ENCODE measurements around the gene ARSK. TPM values are rescaled to one million over a fixed set of nuclear protein-coding genes. Genes with fewer than 3 reads are reported as not detected.

The ARSK gene
- total RNA-seq, 1 experiment from 2014 or later, result 8.5 TPM

GRCh38 chr5:95508550-95508949 lies 46.4 kb upstream of the ARSK start:
- WGBS (ENCODE audit: extremely low coverage, insufficient read length, low lambda C conversion rate), result no CpG with 5 or more reads among the region's 1 CpG
- Histone ChIP-seq H3K27me3 (ENCODE audit: insufficient read depth, low read length) (no peaks in the 10 kb centered on the region), H3K18ac (ENCODE audit: insufficient read length, low read depth, low read length) (no peak overlapping the region), H2AFZ (ENCODE audit: low read length) (no peak overlapping the region), H2BK15ac (ENCODE audit: low read depth, low read length) (no peak overlapping the region), H3K79me2 (ENCODE audit: insufficient read depth, low read length) (no peaks in the 10 kb centered on the region), H4K8ac (replicated peaks; ENCODE audit: insufficient read length, low read depth, low read length) (no peak overlapping the region), H3K23me2 (ENCODE audit: insufficient read length, low read depth, low read length, poor library complexity, severe bottlenecking) (no peaks in the 10 kb centered on the region), H3K56ac (ENCODE audit: insufficient read length, low read depth, low read length) (no peak overlapping the region), H3K14ac (ENCODE audit: insufficient read depth, low read length) (no peak overlapping the region), H2BK20ac (ENCODE audit: low read depth, low read length, poor library complexity, severe bottlenecking) (no peak overlapping the region), H2AK5ac (ENCODE audit: insufficient read length, low read length) (no peak overlapping the region), H3K9ac (ENCODE audit: extremely low read depth, insufficient read length, low read length) (no peak overlapping the region), H3K4me1 (ENCODE audit: insufficient read depth, low read length) (no peaks in the 10 kb centered on the region), H3K9me3 (ENCODE audit: control insufficient read depth, low read depth, low read length) (no peaks in the 10 kb centered on the region), H3K23ac (ENCODE audit: insufficient read length, low read depth, low read length) (no peak overlapping the region), H2BK5ac (ENCODE audit: insufficient read length, low read length) (no peak overlapping the region), H2BK12ac (ENCODE audit: insufficient read length, low read depth, low read length) (no peak overlapping the region), H2BK120ac (ENCODE audit: low read depth, low read length, poor library complexity, severe bottlenecking) (no peak overlapping the region), H4K5ac (ENCODE audit: insufficient read length, low read depth, low read length) (no peak overlapping the region), H3K4me2 (ENCODE audit: insufficient read depth, insufficient read length, low read length) (no peak overlapping the region), H3K4ac (ENCODE audit: low read depth, low read length) (no peak overlapping the region), H4K20me1 (ENCODE audit: control insufficient read depth, insufficient read depth, insufficient read length) (no peaks in the 10 kb centered on the region), H3K27ac (ENCODE audit: insufficient read length, low read depth, low read length) (no peak overlapping the region), H3K79me1 (ENCODE audit: insufficient read depth, low read depth, low read length, poor library complexity, severe bottlenecking) (no peaks in the 10 kb centered on the region), H4K91ac (ENCODE audit: insufficient read length, low read depth, low read length) (no peak overlapping the region), H3T11ph (ENCODE audit: low read length) (no peak overlapping the region)
- H3K36me3 Mint-ChIP-seq (ENCODE audit: insufficient read depth in 1 of 3, low read depth in 3 of 3), result peaks cover 7 to 51% (median 42%) of the 10 kb centered on the region in 3 experiments
- no peaks in the 10 kb centered on the region for H3K9me3 Mint-ChIP-seq
- DNase-seq, result no peak
- no peak overlapping the region for H3K4me3 Mint-ChIP-seq
- H3K27ac Mint-ChIP-seq, result peak overlapping the region; percentile 1 to 44 (median 10); a peak in 4 of 7 replicates
- peaks cover 0 to 7% of the 10 kb centered on the region in 2 experiments; a peak in 2 of 4 replicates for H3K4me1 Mint-ChIP-seq
- TF ChIP-seq CTCF (conservative IDR thresholded peaks at IDR 0.05), result no peak
- no peaks in the 10 kb centered on the region for H3K27me3 Mint-ChIP-seq (ENCODE audit: low read depth)

Data from H9 (cell line).